Activated CD8-positive, alpha-beta memory T cell treated with anti-CD3 and anti-CD28 coated beads, Interleukin-2, amount 50 U/mL, for 1 hour (primary cell): ENCODE measurements around the gene TRMT2A.

Source experiments
- DNase-seq: peaks from one replicate; pipeline ENCODE4 v3.0.0-alpha.2; 2020; ENCODE audit errors: extremely low read depth

TRMT2A gene

DNA sequence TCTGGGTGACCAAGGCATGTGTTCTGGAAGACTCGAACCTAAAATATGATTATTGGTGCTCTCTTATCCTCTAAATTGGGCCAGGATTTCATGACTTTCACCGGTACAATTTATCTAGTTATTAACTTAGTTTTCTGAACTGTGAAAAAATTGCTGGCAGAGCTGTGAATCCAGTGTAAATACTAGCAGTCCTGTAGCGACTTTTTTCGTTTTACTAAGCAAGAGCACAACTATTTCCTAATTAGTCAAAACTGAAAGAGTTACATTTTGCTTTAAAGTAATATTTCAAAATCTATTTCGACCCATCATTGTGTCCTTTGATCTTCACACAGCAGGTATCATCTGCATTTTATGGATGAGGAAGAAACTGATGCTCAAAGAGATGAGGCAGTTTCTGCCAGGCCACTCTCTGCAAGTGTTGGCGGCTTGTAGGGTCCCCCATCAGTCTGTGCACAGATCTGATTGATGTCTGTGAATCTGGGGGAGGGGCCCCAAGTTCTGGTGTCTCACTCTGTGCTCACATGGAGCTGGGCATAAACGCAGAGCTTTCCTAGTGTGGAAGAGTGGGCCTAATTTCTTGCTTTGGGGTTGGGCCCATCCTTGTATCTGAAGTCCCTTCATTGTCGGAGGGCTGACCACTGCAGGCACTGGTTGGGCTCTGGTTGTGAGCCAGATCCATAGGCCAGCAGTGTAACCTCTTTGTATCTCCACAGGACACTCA lies 1.4 kb upstream of the TRMT2A start:
- DNase-seq = no peak

GRCh38 chr22:20117633-20118299 lies 740 bp upstream of the TRMT2A start:
- no peak for DNase-seq

GRCh38 chr22:20116376-20116950 lies 563 bp downstream of the TRMT2A start:
- no peak for DNase-seq

- DNase-seq = no peak
Measured at GRCh38 chr22:20115691-20116375, 1.2 kb downstream of the TRMT2A start, which contains the start of gene RANBP1. Gene RANBP1 (plus strand): TSS chr22:20116104. CDS start chr22:20116185, 81 bp downstream.

DNA sequence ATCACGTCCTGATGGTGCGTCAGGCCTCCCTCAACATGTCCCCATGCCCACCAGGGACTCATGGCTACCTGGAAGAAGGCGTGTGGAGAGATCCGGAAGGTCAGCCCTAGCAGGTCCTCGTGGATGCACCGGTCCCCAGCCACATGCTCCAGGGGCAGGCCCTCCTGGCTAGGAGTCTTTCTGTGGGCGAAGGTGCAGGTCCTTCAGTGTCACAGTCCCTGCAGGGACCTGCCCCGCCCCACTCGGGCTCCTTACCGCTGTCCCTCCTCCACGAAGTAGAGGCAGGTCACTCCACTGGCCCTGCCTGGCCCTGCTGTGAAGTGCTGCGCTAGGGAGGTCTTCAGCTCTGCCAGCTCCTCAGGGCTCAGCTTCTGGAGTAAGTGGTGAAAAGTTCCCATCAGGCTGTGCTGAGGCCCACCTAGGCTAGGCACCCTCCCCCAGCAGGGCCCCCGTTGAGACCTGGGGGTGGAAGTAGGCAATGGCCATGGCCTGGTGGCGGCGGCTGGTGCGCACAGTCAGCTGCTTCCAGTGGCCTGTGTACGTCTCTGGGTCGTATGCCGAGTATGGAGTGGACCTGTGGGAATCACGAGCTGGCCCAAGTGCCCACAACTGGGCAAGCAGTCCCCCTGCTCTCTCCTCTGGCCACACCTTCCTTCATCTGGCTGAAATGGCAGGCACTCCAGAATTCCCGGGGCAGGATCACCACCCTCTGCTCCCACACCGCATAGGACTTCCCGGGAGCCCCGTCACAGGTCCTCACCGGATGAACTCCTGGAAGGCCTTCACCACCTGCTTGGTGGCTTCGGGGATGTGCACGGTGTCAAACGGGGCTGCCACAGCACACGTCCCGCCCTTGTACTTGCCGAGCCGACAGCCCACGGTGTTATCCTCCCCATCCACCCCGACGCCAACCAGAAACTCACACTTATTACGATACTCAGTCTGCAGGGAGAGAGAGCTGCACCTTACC lies 2.2 kb downstream of the TRMT2A start:
- no peak for DNase-seq

- no peak for DNase-seq
Measured at GRCh38 chr22:20113551-20114310, 3.3 kb downstream of the TRMT2A start.

DNA sequence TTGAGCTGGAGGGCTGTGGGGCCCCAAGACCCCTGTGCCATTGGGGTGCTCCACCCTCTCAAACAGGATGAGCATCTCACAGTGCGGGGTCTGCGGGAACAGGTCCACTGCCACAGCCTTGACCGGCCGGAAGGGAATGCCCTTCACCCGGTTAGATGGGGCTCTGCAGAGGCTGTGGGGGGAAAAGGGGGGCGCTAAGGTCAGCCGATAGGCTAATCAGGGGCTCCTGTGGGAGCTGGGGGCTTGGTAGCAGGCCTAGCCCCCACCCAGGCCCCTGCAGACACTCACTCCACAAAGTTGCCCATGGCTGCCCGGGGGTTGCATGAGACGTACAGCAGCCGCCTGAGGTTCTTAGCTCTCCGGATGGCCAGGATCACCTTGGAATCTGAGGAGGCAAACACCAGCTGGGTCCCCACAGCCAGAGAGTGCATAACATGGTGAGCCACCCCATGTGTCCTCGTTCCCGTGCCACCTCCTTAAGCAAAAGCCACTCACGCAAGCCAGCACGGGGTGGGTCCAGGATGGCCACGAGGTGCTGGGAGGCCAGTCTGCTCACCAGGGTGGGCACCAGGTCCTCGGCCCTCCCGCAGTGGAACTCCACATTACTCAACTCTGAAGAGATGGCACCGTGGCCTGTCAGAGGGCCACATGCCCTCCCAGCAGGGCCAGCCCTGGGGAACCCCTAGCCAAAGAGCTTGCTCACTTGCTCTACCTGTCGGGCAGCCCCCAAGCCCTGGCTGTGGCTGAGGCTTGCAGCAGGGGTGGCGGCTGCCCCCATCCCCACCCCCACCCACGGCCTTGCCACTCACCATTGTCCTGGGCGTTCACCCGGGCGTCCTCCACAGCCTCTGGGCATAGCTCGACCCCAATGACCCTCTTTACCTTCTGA lies 4.2 kb downstream of the TRMT2A start:
- DNase-seq = no peak

DNA sequence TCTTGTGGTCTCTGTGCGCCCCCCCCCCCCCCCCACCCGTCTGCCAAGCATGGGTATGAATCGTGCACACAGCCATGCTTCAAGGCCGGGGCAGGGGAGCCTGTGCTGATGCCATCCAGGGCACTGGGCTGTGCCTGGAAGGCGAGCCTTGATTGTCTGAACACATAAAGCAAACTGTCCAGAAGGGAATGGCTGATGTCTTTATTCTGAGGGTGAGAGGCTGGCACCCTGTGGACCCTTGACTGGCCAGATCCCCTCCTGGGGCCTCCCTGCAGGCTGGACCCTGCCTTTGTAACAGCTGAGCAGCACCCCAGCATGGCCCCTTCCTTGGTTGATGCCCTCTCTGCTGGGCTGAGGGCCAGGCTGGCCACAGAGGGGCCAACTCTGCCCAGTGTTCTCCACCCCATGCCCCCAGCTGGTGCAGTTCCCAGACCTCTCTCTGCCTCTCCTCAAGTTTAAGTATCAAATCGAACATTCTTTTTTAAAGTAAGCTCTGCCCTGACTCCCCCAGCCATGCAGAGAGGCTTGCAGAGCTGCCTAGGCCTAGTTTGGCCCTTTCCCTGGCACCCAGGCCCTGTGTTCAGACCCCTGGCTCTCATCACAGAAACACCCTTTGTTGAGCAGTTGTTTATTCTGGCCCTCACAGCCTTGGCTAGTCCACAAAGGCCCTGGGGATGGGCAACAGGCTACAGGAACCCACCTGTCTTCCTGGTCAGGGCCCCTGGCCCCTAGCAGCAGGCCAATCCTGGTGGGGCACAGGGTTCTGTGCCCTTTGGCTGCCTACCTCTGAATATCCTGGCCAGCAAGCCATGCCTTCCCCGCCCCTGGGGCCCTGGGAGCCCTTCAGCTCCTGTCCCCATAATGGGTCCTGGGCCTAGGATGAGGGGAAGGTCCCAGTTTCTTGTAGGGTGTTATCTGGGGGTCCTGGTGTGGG lies 5.1 kb downstream of the TRMT2A start:
- DNase-seq = no peak

GRCh38 chr22:20111045-20111688 lies 5.9 kb downstream of the TRMT2A start:
- DNase-seq = no peak

DNA sequence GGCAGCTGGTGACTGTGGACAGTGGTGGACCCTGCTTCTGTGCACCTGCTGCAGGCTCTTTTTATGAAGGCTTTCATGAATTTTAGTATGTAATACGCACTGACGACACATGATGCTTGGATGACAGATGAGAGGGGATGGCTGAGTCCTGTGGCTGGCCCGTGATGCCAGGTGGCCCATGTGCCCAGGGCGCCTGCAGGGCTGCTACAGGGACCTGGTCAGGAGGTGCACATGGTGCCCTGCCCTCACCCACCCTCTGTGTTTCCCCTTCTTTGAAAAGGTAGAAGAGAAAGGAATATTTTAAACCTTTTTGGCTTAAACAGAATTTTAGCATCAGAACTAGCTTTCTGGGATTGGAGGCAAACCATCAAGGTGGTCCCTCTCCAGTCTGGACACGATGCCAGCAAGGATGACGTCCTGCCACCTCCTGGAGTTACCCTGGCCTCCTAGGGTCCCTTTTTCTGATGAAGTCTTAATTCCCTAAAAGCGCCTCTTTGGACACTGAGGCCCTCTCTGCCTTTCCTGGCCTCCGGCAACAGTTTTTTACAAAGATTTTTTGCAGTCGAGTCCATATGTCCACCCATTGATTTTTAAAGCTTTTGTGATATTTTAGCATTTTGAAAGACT lies 6.6 kb downstream of the TRMT2A start:
- DNase-seq = no peak

GRCh38 chr22:20109411-20110358 lies 7.3 kb downstream of the TRMT2A start:
- DNase-seq = no peak

DNA sequence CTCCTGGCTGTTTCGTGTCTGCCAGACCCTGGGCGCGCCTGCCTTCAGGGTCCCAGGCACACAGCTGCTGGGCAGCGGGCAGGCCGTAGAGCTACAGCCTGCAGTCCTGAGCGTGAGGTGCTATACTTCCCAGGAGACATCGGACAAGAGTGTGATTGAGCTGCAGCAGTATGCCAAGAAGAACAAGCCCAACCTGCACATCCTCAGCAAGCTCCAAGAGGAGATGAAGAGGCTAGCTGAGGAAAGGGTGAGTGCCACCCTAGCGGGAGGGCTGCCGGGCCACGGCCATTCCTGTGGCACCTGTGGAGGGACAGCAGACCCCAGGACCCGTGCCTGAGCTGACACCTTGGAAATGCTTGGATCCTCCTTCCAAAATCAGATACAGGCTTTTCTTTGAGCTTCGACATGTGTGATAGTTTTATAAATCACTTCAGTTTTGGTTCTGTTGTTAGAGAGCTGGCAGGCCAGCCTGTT lies 8.2 kb downstream of the TRMT2A start:
- no peak for DNase-seq

GRCh38 chr22:20107951-20108756 lies 8.9 kb downstream of the TRMT2A start:
- no peak for DNase-seq

GRCh38 chr22:20107471-20107901 lies 9.5 kb downstream of the TRMT2A start:
- no peak for DNase-seq

GRCh38 chr22:20106849-20107237 lies 10.2 kb downstream of the TRMT2A start:
- no peak for DNase-seq
